H1 (cell line): ENCODE results near the gene CAPZA2. TPM values are rescaled to one million over a fixed set of nuclear protein-coding genes. Genes with fewer than 3 reads are reported as not detected.

Experiments used
- ASH2L ChIP-seq: fragments of 200-600, 300-600 bp; sonication (generic); IDR thresholded peaks from one replicate; pipeline ENCODE4 v1.7.1; 2017; ENCODE audit warnings: low read length
- ATF3 ChIP-seq: IDR thresholded peaks from 2 replicates; pipeline ENCODE4 v1.6.1; 2011; ENCODE audit warnings: low read depth, mild to moderate bottlenecking, low read length; ENCODE audit not compliant: insufficient read depth
- CREB1 ChIP-seq: IDR thresholded peaks from 2 replicates; pipeline ENCODE4 v1.6.1; 2012; ENCODE audit warnings: inconsistent platforms
- CTBP2 ChIP-seq: IDR thresholded peaks from 2 replicates; pipeline ENCODE4 v1.7.0; 2011; ENCODE audit warnings: borderline replicate concordance, mild to moderate bottlenecking, moderate library complexity, mixed read lengths, low read length; ENCODE audit not compliant: insufficient read depth, insufficient read length
- E2F6 ChIP-seq: IDR thresholded peaks from 2 replicates; pipeline ENCODE4 v1.6.1; 2012; ENCODE audit warnings: inconsistent platforms
- HDAC6 ChIP-seq: IDR thresholded peaks from one replicate; pipeline ENCODE4 v1.7.1; 2012; ENCODE audit warnings: low read depth, mild to moderate bottlenecking, inconsistent platforms, low read length, moderate library complexity
- JUN ChIP-seq: IDR thresholded peaks from 2 replicates; pipeline ENCODE4 v1.6.1; 2011; ENCODE audit warnings: low read depth, mild to moderate bottlenecking, improper control_type of control experiment, low read length
- JUND ChIP-seq: IDR thresholded peaks from 2 replicates; pipeline ENCODE4 v1.6.1; 2011; ENCODE audit warnings: mild to moderate bottlenecking, improper control_type of control experiment, low read length
- KDM4A ChIP-seq: IDR thresholded peaks from one replicate; pipeline ENCODE4 v1.7.1; 2012; ENCODE audit warnings: low read depth, mild to moderate bottlenecking, moderate library complexity, low read length, inconsistent platforms; ENCODE audit not compliant: severe bottlenecking
- POLR2A ChIP-seq, 2 experiments: IDR thresholded peaks; 1 replicate in 1 of 2; 2 replicates in 1 of 2; pipeline ENCODE4 v1.6.1; 2011; ENCODE audit warnings: low read depth in 2 of 2, low read length in 2 of 2, mild to moderate bottlenecking in 2 of 2; ENCODE audit errors: control extremely low read depth in 1 of 2
- POLR2AphosphoS5 ChIP-seq: IDR thresholded peaks from 2 replicates; pipeline ENCODE4 v1.6.1; 2011; ENCODE audit warnings: low read depth, low read length
- RAD21 ChIP-seq, 2 experiments: IDR thresholded peaks in 1 of 2; conservative IDR thresholded peaks in 1 of 2; 2 replicates each; pipeline ENCODE4 v1.6.1; 2011; ENCODE audit warnings: low read depth in 2 of 2, low read length in 2 of 2, improper control_type of control experiment in 1 of 2, inconsistent platforms in 1 of 2, mild to moderate bottlenecking in 1 of 2, moderate library complexity in 1 of 2
- SAP30 ChIP-seq: fragments of 300-600 bp; sonication (generic); IDR thresholded peaks from 2 replicates; pipeline ENCODE4 v1.7.1; 2012; ENCODE audit warnings: low read length, moderate library complexity, mild to moderate bottlenecking, inconsistent platforms; ENCODE audit not compliant: insufficient read depth, insufficient replicate concordance
- SP1 ChIP-seq: IDR thresholded peaks from 2 replicates; pipeline ENCODE4 v1.6.1; 2011; ENCODE audit warnings: low read depth, low read length
- SP2 ChIP-seq: IDR thresholded peaks from 2 replicates; pipeline ENCODE4 v1.6.1; 2012; ENCODE audit warnings: mild to moderate bottlenecking, low read length, inconsistent platforms
- TAF7 ChIP-seq: optimal IDR thresholded peaks from 2 replicates; pipeline ENCODE3; 2011; ENCODE audit warnings: low read depth, mild to moderate bottlenecking, inconsistent platforms, low read length, moderate library complexity, borderline replicate concordance
- TBP ChIP-seq: IDR thresholded peaks from 2 replicates; pipeline ENCODE4 v1.6.1; 2011; ENCODE audit warnings: low read depth, low read length, improper control_type of control experiment
- USF2 ChIP-seq: IDR thresholded peaks from 2 replicates; pipeline ENCODE4 v1.6.1; 2011; ENCODE audit warnings: low read length, improper control_type of control experiment
- polyA plus RNA-seq, 7 experiments: library from polyadenylated mRNA; depleted of rRNA in 3 of 7; stranded (reverse) in 5 of 7; unstranded in 2 of 7; fragments of >200 nt in 5 of 7; fragments of 200-250 nt in 2 of 7; gene quantifications; 1 replicate in 5 of 7; 2 replicates in 1 of 7; 4 replicates in 1 of 7; pipeline versions ENCODE4 v1.2.1 to v1.2.3, GENCODE V29; 2011 to 2013; ENCODE audit warnings: missing spikeins in 2 of 7, mixed read lengths in 2 of 7
- total RNA-seq: library from RNA; stranded (reverse); fragmentation: NEBNext Ultra II Directional; extraction: Animal tissue kit (Norgen Biotek cat#: 25700); gene quantifications from 2 replicates; pipeline ENCODE4 v1.2.1, GENCODE V29; 2021

The CAPZA2 gene
- total and polyA plus RNA-seq, 2 of the 8 experiments (the other 6 are each of a cell fraction or from before 2014, with no cell fraction given), result 33.2 to 145 TPM

- TF ChIP-seq HDAC6, result no peak
- TF ChIP-seq TBP, result peak; percentile 57; the same call in 1 of the 2 replicates
- TF ChIP-seq RAD21 (IDR thresholded peaks at IDR 0.05 in 1 of 2, conservative IDR thresholded peaks at IDR 0.05 in 1 of 2; ENCODE audit: low read depth in 2 of 2, low read length in 2 of 2), result no peak
- TF ChIP-seq JUND, result 0 out of 2 replicates have a peak, but pooled peaks have one; percentile 6
- TF ChIP-seq SP2, result no peak
- no peak for TF ChIP-seq USF2
- TF ChIP-seq E2F6, result no peak
- TF ChIP-seq SP1, result no peak
- no peak for TF ChIP-seq CREB1
- TF ChIP-seq ASH2L, result no peak
- peak; percentile 52 for TF ChIP-seq KDM4A
- peak; percentile 44 to 60 for TF ChIP-seq POLR2A (IDR thresholded peaks at IDR 0.05; ENCODE audit: control extremely low read depth in 1 of 2, low read depth in 2 of 2, low read length in 2 of 2)
- no peak for TF ChIP-seq JUN
- TF ChIP-seq TAF7, result peak; percentile 10
- TF ChIP-seq POLR2AphosphoS5, result peak; percentile 53; the same call in 1 of the 2 replicates
- no peak for TF ChIP-seq SAP30
- TF ChIP-seq CTBP2, result no peak
- TF ChIP-seq ATF3, result no peak
These were observed 91.1 kb downstream of the CAPZA2 start, which contains the start of gene ST7 (continued) for GRCh38 chr7:116953372-116953905.
